Measurements from ENCODE around the gene OCSTAMP. TPM values are rescaled to one million over a fixed set of nuclear protein-coding genes. Genes with fewer than 3 reads are reported as not detected.

Gene OCSTAMP
- total and polyA plus RNA-seq, 7 donors = not detected

- no peak overlapping the region for H3K4me3 ChIP-seq
- no peak overlapping the region for H3K27ac ChIP-seq
- peaks cover 24% of the 10 kb centered on the region for H3K9me3 ChIP-seq
- no peaks in the 10 kb centered on the region for H3K4me1 ChIP-seq
- 97 to 99% (median 98%) methylated on average over 6 of the region's 6 CpGs for WGBS, 3 donors
- no peak for TF ChIP-seq CTCF (IDR thresholded peaks at IDR 0.05)
- H3K36me3 ChIP-seq (ENCODE audit: insufficient read depth in 1 of 2, low read depth in 1 of 2) = peaks cover 0 to 3% of the 10 kb centered on the region in 2 donors
- DNase-seq = no peak
- no peak for ATAC-seq
- peaks cover 0 to 4% (median 0%) of the 10 kb centered on the region in 3 donors for H3K27me3 ChIP-seq (ENCODE audit: insufficient read depth in 3 of 3, low read length in 2 of 3)
- intact Hi-C loops (cut with DNase I) = no loop called here
These were observed 48.5 kb downstream of the OCSTAMP start for GRCh38 chr20:46501961-46502360.

DNA sequence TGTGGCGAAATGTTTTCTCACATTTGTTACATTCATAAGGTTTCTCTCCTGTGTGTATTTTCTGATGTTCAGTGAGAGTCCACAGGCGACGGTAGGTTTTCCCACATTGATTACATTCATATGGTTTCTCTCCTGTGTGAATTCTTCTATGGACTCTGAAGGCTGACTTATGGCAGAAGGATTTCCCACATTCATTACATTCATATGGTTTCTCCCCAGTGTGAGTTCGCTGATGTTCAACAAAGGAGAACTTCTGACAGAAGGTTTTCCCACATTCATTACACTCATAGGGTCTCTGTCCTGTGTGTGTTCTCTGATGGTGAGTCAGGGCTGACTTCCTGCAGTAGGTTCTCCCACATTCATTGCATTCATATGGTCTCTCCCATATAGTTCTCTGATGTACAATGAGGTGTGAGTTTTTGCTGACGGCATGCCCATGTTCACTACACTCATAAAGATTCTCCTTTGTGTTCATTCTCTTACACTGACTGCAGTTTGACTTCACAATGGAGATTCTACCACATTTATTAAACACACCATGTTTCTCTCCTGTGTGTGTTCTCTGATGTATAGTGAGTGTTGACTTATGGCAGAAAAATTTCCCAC is 49.0 kb downstream of the OCSTAMP start:
- H3K4me1 ChIP-seq = no peaks in the 10 kb centered on the region
- peaks cover 24% of the 10 kb centered on the region for H3K9me3 ChIP-seq

DNA sequence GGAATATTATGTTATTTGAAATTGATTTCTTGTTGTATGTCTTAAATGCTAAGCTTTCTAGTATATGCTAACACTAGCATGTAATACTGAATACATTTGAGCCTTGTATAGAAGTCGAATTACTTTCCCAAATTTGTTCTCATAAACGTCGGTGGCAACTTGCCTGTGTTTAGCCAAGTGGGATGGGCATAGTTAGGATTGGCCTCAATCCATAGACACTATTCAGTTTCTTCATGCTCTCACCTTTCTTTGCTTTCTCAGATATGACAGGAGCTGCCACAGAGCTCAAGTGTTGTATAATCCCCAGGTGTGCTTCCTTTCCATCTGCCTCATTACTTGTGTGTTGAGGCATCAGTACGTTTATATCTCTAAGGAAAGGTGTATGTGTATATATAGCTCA is 56.4 kb downstream of the OCSTAMP start:
- intact Hi-C loops (cut with DNase I) = no loop called here

More for the DNA sequence above, 49.0 kb downstream of the OCSTAMP start:
- no peak overlapping the region for H3K27ac ChIP-seq
- no peak for DNase-seq
- intact Hi-C loops (cut with DNase I) = no loop called here
- H3K36me3 ChIP-seq (ENCODE audit: insufficient read depth in 1 of 2, low read depth in 1 of 2) = peaks cover 0 to 3% of the 10 kb centered on the region in 2 donors
- peaks cover 0 to 4% (median 0%) of the 10 kb centered on the region in 3 donors for H3K27me3 ChIP-seq (ENCODE audit: insufficient read depth in 3 of 3, low read length in 2 of 3)
- WGBS, 3 donors = 96 to 99% (median 97%) methylated on average over 5 of the region's 5 CpGs
- no peak for TF ChIP-seq CTCF (IDR thresholded peaks at IDR 0.05)
- no peak for ATAC-seq
- no peak overlapping the region for H3K4me3 ChIP-seq

DNA sequence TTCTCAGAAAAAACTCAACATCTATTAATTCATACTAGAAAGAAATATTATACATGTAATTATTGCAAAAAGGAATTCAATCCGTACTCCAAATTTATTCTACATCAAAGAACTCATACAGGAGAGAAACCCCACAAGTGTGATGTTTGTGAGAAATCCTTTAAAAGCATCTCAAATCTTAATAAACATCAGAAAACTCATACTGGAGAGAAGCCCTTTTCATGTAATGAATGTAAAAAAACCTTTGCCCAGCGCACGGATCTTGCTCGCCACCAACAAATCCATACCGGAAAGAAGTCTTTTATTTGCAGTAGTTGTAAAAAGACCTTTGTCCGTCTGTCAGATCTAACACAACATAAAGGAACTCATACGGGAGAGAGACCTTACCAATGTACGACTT is 59.1 kb downstream of the OCSTAMP start:
- no peak for ATAC-seq
- 90 to 94% (median 90%) methylated on average over 8 of the region's 8 CpGs for WGBS, 3 donors
- peaks cover 0 to 6% (median 0%) of the 10 kb centered on the region in 3 donors for H3K27me3 ChIP-seq (ENCODE audit: insufficient read depth in 3 of 3, low read length in 2 of 3)

More for the DNA sequence above, 56.4 kb downstream of the OCSTAMP start:
- no peak for DNase-seq
- Histone ChIP-seq H3K27ac (no peak overlapping the region), H3K27me3 (ENCODE audit: insufficient read depth in 3 of 3, low read length in 2 of 3) (peaks cover 0 to 2% (median 1%) of the 10 kb centered on the region in 3 donors), H3K4me1 (no peaks in the 10 kb centered on the region), H3K36me3 (ENCODE audit: insufficient read depth in 1 of 2, low read depth in 1 of 2) (no peaks in the 10 kb centered on the region), H3K4me3 (no peak overlapping the region), H3K9me3 (no peaks in the 10 kb centered on the region)
- 64 to 77% (median 75%) methylated on average over 4 of the region's 4 CpGs for WGBS, 3 donors
- TF ChIP-seq CTCF (IDR thresholded peaks at IDR 0.05) = no peak
- ATAC-seq = no peak

More for the DNA sequence above, 59.1 kb downstream of the OCSTAMP start:
- intact Hi-C loops (cut with DNase I) = no loop called here
- no peak overlapping the region for H3K27ac ChIP-seq
- TF ChIP-seq CTCF (IDR thresholded peaks at IDR 0.05) = no peak
- no peak for DNase-seq
- H3K4me1 ChIP-seq = no peaks in the 10 kb centered on the region
- H3K4me3 ChIP-seq = no peak overlapping the region
- H3K36me3 ChIP-seq (ENCODE audit: insufficient read depth in 1 of 2, low read depth in 1 of 2) = no peaks in the 10 kb centered on the region
- H3K9me3 ChIP-seq = no peaks in the 10 kb centered on the region

Other genes starting within 250 kb of the OCSTAMP start
- 1 to 10 TPM in 1 of 4 donors, under 1 TPM in 3; 0.11 to 1.4 (median 0.47) TPM for gene CDH22, start 242.2 kb downstream of the OCSTAMP start, total RNA-seq
- 1 to 10 TPM in 1 of 3 donors, under 1 TPM in 2; 0.17 to 1.2 (median 0.53) TPM for gene CDH22, start 242.2 kb downstream of the OCSTAMP start, polyA plus RNA-seq
- gene ELMO2, start 144.0 kb downstream of the OCSTAMP start, total RNA-seq = 10 to 100 TPM; 36.7 to 60.7 (median 40.3) TPM
- 10 to 100 TPM; 21.2 to 49.4 (median 40.3) TPM for gene ELMO2, start 144.0 kb downstream of the OCSTAMP start, polyA plus RNA-seq
- gene ZNF334, start 37.1 kb downstream of the OCSTAMP start, total RNA-seq = 1 to 10 TPM in 1 of 4 donors, under 1 TPM in 3; 0.27 to 1.0 (median 0.32) TPM
- under 1 TPM; 0.10 to 0.69 (median 0.27) TPM for gene ZNF334, start 37.1 kb downstream of the OCSTAMP start, polyA plus RNA-seq
- gene SLC13A3, start 100.8 kb upstream of the OCSTAMP start, total RNA-seq = under 1 TPM; 0.13 to 0.38 (median 0.23) TPM
- under 1 TPM; 0.04 to 0.32 (median 0.06) TPM for gene SLC13A3, start 100.8 kb upstream of the OCSTAMP start, polyA plus RNA-seq
- 10 to 100 TPM in 2 of 4 donors, 1 to 10 TPM in 2; 5.8 to 10.7 (median 9.6) TPM for gene TP53RK, start 138.8 kb upstream of the OCSTAMP start, total RNA-seq
- 10 to 100 TPM in 1 of 3 donors, 1 to 10 TPM in 2; 7.0 to 12.9 (median 9.3) TPM for gene TP53RK, start 138.8 kb upstream of the OCSTAMP start, polyA plus RNA-seq
- gene SLC2A10, start 159.0 kb upstream of the OCSTAMP start, total RNA-seq = 1 to 10 TPM in 3 of 4 donors, under 1 TPM in 1; 0.40 to 1.7 (median 1.3) TPM
- gene SLC2A10, start 159.0 kb upstream of the OCSTAMP start, polyA plus RNA-seq = 1 to 10 TPM in 1 of 3 donors, under 1 TPM in 2; 0.61 to 1.3 (median 0.84) TPM